RKO (cell line): ENCODE measurements around the gene ANKRD36B.
"Not testable (repeated sequence)": the region's sequence is repeated elsewhere in the genome, so short reads cannot be mapped to it uniquely, and the experiment has no call there.

Experiments
- DNase-seq: peaks from one replicate; pipeline ENCODE4 v3.0.0-alpha.2; 2016; ENCODE audit warnings: low spot score

ANKRD36B gene

DNA sequence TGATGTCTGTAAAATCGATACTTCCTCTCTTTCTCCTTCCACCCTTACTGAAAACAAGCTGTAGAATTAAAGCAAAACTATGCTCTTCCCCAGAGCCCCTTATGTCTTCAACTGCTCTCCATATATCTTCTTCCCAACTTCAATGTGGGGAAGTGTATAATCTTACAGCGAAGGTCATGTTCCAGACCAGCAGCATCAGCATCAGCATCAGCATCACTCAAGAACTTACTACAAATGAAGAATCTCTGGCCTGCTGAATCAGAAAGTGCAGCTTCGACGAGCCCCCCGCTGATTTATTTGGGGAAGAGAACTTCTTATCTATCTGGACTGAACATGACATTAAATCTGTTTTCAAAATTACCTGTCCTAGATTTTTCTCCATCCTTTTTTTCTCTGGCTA, 40.6 kb downstream of the ANKRD36B start:
- DNase-seq = not testable (repeated sequence)

DNA sequence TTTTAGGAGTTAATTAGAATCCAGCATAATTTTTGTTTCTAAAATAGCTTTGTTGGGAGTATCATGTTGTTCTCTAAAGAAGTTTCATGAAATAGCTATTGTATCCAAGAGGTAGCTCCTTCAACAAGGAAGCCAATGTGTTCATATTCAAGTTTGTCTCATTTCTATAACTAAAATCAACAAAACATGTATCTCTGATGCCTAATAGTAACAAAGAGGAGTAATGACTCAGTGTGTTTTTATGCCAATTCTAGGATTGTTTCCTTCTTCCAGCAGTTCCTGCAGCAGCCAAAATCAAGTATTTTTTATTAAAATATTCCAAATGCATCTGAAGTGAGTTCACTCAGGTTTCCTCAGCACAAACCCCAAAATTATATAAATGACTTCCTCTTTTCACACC, 41.1 kb downstream of the ANKRD36B start:
- DNase-seq = not testable (repeated sequence)

DNA sequence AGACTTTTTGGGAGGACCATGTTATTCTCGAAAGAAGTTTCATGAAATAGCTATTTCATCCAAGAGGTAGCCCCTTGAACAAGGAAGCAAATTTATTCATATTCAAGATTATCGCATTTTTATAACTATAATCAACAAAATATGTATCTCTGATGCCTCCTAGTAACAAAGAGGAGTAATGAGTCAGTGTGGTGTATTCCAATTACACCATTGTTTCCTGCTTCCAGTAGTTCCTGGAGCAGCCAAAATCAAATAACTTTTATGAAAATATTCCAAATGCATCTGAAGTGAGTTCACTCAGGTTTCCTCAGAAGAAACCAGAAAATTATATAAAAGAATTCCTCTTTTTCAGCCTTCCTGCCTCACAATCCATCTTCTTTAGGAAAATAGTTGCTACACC, 43.0 kb downstream of the ANKRD36B start:
- no peak for DNase-seq

- not testable (repeated sequence) for DNase-seq
These were observed 44.8 kb downstream of the ANKRD36B start for GRCh38 chr2:97544911-97545310.

GRCh38 chr2:97525904-97526303, 63.8 kb downstream of the ANKRD36B start:
- DNase-seq = not testable (repeated sequence)

- DNase-seq = not testable (repeated sequence)
These were observed 65.9 kb downstream of the ANKRD36B start for GRCh38 chr2:97523816-97524215.

DNA sequence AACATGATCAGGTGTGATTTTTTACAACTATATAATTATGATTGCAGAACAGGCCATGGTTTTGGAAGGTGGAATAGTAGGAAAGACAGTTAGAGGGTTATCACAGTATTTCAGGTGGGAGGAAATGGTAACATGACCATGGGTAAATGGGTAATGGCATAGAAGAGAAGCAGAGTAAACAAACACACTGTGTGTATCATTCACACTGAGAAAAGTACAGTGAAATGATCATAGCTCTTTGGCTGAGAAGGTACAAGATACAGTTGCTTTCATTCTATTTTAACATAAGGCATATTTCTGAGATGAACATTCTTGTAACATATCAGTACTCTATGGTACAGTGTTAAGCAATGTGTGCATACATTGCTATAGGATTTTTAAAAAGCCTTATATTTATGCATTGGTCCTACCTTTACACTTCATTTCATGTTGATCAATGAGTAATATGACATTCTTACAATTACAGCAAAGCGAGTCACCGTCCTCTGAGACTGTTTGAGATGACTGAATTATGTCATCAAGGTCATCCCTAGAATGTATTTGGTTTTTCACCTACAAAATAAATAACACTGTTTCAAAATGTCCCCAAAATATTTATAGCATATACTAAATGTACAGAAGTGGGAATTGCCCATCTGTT, 66.6 kb downstream of the ANKRD36B start:
- not testable (repeated sequence) for DNase-seq

DNA sequence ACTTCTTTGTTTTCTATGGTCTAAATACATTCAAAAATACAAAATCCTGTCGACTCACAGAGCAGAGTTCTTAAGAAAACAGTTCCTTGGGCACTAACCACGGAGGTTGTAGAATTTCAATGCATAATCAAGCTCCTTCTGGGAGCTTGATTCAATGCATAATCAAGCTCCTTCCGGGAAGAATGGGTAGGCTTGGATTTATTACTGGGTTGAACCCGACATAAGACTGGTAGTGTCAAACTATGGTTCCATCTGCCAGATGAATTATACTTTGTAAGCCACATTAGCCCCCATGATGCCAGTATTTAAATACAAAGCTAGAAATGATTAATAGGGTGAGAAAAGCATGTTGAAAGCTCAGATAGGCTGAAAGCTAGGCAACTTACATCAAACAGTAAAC, 94.0 kb downstream of the ANKRD36B start:
- DNase-seq = not testable (repeated sequence)

GRCh38 chr2:97490141-97490540, 99.5 kb downstream of the ANKRD36B start:
- not testable (repeated sequence) for DNase-seq
